ENCODE data around the gene AAMP. TPM values are rescaled to one million over a fixed set of nuclear protein-coding genes. Genes with fewer than 3 reads are reported as not detected.

The AAMP gene
- total and polyA plus RNA-seq, 2 experiments from 2014 or later = 90.8 to 203 TPM

DNA sequence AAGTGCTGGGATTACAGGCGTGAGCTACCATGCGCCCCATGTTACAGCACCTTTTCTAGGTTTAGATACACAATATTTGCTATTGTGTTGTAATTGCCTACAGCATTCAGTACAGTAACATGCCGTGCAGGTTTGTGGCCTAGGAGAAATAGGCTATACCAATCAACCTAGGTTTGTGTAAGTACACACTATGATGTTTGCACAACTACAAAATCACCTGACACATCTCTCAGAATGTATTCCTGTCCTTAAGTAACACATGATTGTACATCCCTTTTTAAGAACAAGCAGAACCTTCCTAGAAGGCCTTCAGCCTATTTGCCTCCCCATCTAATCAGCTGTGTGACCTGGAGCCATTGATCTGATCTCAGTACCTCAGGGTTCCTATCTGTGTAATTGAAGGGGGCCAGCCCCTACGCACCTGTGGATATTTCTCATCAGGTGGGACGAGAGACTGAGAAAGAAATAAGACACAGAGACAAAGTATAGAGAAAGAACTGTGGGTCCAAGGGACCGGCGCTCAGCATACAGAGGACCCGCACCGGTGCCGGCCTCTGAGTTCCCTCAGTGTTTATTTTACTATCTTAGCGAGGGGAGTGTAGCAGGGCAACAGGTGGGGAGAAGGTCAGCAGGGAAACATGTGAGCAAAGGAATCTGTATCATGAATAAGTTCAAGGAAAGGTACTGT lies 41.1 kb upstream of the AAMP start (continued):
- TF ChIP-seq, protein P1, sequence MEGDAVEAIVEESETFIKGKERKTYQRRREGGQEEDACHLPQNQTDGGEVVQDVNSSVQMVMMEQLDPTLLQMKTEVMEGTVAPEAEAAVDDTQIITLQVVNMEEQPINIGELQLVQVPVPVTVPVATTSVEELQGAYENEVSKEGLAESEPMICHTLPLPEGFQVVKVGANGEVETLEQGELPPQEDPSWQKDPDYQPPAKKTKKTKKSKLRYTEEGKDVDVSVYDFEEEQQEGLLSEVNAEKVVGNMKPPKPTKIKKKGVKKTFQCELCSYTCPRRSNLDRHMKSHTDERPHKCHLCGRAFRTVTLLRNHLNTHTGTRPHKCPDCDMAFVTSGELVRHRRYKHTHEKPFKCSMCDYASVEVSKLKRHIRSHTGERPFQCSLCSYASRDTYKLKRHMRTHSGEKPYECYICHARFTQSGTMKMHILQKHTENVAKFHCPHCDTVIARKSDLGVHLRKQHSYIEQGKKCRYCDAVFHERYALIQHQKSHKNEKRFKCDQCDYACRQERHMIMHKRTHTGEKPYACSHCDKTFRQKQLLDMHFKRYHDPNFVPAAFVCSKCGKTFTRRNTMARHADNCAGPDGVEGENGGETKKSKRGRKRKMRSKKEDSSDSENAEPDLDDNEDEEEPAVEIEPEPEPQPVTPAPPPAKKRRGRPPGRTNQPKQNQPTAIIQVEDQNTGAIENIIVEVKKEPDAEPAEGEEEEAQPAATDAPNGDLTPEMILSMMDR (conservative IDR thresholded peaks at IDR 0.05; ENCODE audit: low read depth in 2 of 2) = no peak
- TF ChIP-seq, protein P2, sequence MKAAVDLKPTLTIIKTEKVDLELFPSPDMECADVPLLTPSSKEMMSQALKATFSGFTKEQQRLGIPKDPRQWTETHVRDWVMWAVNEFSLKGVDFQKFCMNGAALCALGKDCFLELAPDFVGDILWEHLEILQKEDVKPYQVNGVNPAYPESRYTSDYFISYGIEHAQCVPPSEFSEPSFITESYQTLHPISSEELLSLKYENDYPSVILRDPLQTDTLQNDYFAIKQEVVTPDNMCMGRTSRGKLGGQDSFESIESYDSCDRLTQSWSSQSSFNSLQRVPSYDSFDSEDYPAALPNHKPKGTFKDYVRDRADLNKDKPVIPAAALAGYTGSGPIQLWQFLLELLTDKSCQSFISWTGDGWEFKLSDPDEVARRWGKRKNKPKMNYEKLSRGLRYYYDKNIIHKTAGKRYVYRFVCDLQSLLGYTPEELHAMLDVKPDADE (IDR thresholded peaks at IDR 0.05) = no peak
- no peak for TF ChIP-seq CREB1 (CRISPR knock-in tag; IDR thresholded peaks at IDR 0.05; ENCODE audit: low read depth)

DNA sequence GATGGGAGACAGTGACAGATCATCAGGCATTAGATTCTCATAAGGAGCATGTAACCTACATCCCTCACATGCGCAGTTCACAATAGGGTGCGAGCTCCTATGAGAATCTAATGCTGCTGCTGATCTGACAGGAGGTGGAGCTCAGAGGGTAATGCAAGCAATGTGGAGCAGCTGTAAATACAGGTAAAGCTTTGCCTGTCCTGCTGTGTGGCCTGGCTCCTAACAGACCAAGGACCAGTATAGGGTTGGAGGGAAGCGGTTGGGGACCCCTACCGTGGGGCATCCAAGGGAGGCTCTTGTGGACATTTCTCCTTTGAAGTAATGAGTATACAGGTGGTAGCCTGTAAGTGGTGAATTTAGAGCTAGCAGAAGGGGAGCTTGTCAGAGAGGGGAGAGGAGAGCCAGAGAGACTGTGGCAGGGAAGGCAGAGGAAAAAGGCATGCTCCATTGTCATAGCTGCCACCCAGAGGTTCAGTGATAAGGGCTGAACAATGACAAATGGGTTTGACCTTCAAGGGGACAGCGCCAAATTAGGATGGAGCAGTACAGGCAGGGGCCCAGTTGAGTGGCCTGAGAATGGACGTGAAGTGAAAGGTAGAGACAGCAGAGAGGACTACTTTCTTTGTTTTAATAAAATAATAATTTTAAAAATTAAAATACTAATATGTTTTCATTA lies 37.6 kb upstream of the AAMP start:
- Mint-ChIP-seq H3K36me3 (ENCODE audit: low read depth) (no peaks in the 10 kb centered on the region), H3K4me1 (no peaks in the 10 kb centered on the region), H3K9me3 (0 out of 3 replicates have a peak, but pooled peaks cover 3% of the 10 kb centered on the region), H3K27me3 (ENCODE audit: insufficient read depth, low read depth, poor library complexity) (peaks cover 10% of the 10 kb centered on the region), H3K27ac (no peak overlapping the region), H3K4me3 (no peak overlapping the region)
- no peaks in the 10 kb centered on the region for H3K9me2 ChIP-seq (ENCODE audit: insufficient read depth)
- H3K27ac ChIP-seq (ENCODE audit: low read depth) = no peak overlapping the region
- no peaks in the 10 kb centered on the region for H3K79me2 ChIP-seq (replicated peaks; ENCODE audit: insufficient read depth)
- no peak overlapping the region for H2AFZ ChIP-seq
- H3K4me3 ChIP-seq = no peak overlapping the region
- TF ChIP-seq JUNB (IDR thresholded peaks at IDR 0.05; ENCODE audit: unreplicated experiment) (no peak), CREB1 (CRISPR knock-in tag; IDR thresholded peaks at IDR 0.05; ENCODE audit: low read depth) (no peak), STAT1 (IDR thresholded peaks at IDR 0.05; ENCODE audit: unreplicated experiment) (no peak), EZH2phosphoT487 (IDR thresholded peaks at IDR 0.05; ENCODE audit: unreplicated experiment) (no peak), POLR2AphosphoS5 (IDR thresholded peaks at IDR 0.05; ENCODE audit: low read depth) (no peak), ZNF114 (CRISPR knock-in tag; IDR thresholded peaks at IDR 0.05) (no peak)
- TF ChIP-seq, protein P3, sequence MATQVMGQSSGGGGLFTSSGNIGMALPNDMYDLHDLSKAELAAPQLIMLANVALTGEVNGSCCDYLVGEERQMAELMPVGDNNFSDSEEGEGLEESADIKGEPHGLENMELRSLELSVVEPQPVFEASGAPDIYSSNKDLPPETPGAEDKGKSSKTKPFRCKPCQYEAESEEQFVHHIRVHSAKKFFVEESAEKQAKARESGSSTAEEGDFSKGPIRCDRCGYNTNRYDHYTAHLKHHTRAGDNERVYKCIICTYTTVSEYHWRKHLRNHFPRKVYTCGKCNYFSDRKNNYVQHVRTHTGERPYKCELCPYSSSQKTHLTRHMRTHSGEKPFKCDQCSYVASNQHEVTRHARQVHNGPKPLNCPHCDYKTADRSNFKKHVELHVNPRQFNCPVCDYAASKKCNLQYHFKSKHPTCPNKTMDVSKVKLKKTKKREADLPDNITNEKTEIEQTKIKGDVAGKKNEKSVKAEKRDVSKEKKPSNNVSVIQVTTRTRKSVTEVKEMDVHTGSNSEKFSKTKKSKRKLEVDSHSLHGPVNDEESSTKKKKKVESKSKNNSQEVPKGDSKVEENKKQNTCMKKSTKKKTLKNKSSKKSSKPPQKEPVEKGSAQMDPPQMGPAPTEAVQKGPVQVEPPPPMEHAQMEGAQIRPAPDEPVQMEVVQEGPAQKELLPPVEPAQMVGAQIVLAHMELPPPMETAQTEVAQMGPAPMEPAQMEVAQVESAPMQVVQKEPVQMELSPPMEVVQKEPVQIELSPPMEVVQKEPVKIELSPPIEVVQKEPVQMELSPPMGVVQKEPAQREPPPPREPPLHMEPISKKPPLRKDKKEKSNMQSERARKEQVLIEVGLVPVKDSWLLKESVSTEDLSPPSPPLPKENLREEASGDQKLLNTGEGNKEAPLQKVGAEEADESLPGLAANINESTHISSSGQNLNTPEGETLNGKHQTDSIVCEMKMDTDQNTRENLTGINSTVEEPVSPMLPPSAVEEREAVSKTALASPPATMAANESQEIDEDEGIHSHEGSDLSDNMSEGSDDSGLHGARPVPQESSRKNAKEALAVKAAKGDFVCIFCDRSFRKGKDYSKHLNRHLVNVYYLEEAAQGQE (IDR thresholded peaks at IDR 0.05; ENCODE audit: unreplicated experiment) = no peak
- TF ChIP-seq, protein P1 (conservative IDR thresholded peaks at IDR 0.05; ENCODE audit: low read depth in 2 of 2) = no peak
- TF ChIP-seq, protein P2 (IDR thresholded peaks at IDR 0.05) = no peak
- no peaks in the 10 kb centered on the region for H3K36me3 ChIP-seq (ENCODE audit: insufficient read depth)
- H4K20me1 ChIP-seq (replicated peaks; ENCODE audit: insufficient read depth) = no peaks in the 10 kb centered on the region
- DNase-seq (ENCODE audit: low spot score) = no peak
- no peak for ATAC-seq
- H3K4me2 ChIP-seq = no peak overlapping the region
- no peaks in the 10 kb centered on the region for H3F3A ChIP-seq (replicated peaks; ENCODE audit: low read depth)
- H3K4me1 ChIP-seq (ENCODE audit: insufficient read depth) = 0 out of 2 replicates have a peak, but pooled peaks cover 3% of the 10 kb centered on the region
- H3K27me3 ChIP-seq (ENCODE audit: insufficient read depth) = no peaks in the 10 kb centered on the region

Data from GM23338 (cell line).